ENCODE results near the gene PLCD4. TPM values are rescaled to one million over a fixed set of nuclear protein-coding genes. Genes with fewer than 3 reads are reported as not detected.
A peak's percentile ranks its signal among the peaks of the same experiment; 100 is the strongest.

PLCD4 gene
- total and polyA plus RNA-seq, 4 donors = 0.05 to 0.51 (median 0.12) TPM

- no peak for TF ChIP-seq FOXA2 (IDR thresholded peaks at IDR 0.05)
- no peak for TF ChIP-seq GABPA (IDR thresholded peaks at IDR 0.05 in 1 of 2, conservative IDR thresholded peaks at IDR 0.05 in 1 of 2)
- TF ChIP-seq TAF1 (conservative IDR thresholded peaks at IDR 0.05) = no peak
- no peak for TF ChIP-seq JUND (IDR thresholded peaks at IDR 0.05)
- no peak for TF ChIP-seq FOXA1 (IDR thresholded peaks at IDR 0.05)
- TF ChIP-seq CTCF (IDR thresholded peaks at IDR 0.05; ENCODE audit: low read depth, low read length, missing input control) = no peak
- TF ChIP-seq MAX (IDR thresholded peaks at IDR 0.05) = no peak
- no peak for TF ChIP-seq HNF4G (IDR thresholded peaks at IDR 0.05)
- TF ChIP-seq RAD21 (IDR thresholded peaks at IDR 0.05) = no peak
- TF ChIP-seq YY1 (IDR thresholded peaks at IDR 0.05) = no peak
Observed at GRCh38 chr2:218664653-218665052, 57.0 kb downstream of the PLCD4 start (continued).

GRCh38 chr2:218671097-218671653, 63.5 kb downstream of the PLCD4 start:
- Histone ChIP-seq H3K27ac (ENCODE audit: low read depth in 1 of 2, low read length in 2 of 2) (peak overlapping the region in 1 of 2 donors; percentile 46), H3K36me3 (ENCODE audit: control insufficient read depth in 4 of 4, insufficient read depth in 3 of 4, low read depth in 1 of 4, low read length in 3 of 4) (peaks cover 7 to 21% (median 14%) of the 10 kb centered on the region in 4 donors), H3K27me3 (ENCODE audit: control insufficient read depth in 4 of 4, insufficient read depth in 4 of 4, low read length in 3 of 4) (no peaks in the 10 kb centered on the region), H3K4me3 (ENCODE audit: low read depth in 1 of 3, low read length in 3 of 3) (peak overlapping the region; percentile 79 to 95 (median 92)), H3K9me3 (ENCODE audit: control insufficient read depth in 4 of 4, low read length in 3 of 4) (no peaks in the 10 kb centered on the region), H3K4me1 (ENCODE audit: control insufficient read depth in 4 of 4, insufficient read depth in 4 of 4, low read length in 3 of 4) (peaks cover 5 to 19% (median 16%) of the 10 kb centered on the region in 4 donors), H3K9ac (ENCODE audit: low read depth in 1 of 2, low read length in 2 of 2) (peak overlapping the region in 1 of 2 donors; percentile 43)
- DNase-seq (ENCODE audit: low spot score) = no peak
- 44% methylated on average over 12 of the region's 12 CpGs for WGBS
- TF ChIP-seq FOXA1 (IDR thresholded peaks at IDR 0.05) (no peak), GABPA (IDR thresholded peaks at IDR 0.05 in 1 of 2, conservative IDR thresholded peaks at IDR 0.05 in 1 of 2) (no peak), EGR1 (IDR thresholded peaks at IDR 0.05; ENCODE audit: low read depth in 2 of 2) (no peak)
- TF ChIP-seq, protein P1, sequence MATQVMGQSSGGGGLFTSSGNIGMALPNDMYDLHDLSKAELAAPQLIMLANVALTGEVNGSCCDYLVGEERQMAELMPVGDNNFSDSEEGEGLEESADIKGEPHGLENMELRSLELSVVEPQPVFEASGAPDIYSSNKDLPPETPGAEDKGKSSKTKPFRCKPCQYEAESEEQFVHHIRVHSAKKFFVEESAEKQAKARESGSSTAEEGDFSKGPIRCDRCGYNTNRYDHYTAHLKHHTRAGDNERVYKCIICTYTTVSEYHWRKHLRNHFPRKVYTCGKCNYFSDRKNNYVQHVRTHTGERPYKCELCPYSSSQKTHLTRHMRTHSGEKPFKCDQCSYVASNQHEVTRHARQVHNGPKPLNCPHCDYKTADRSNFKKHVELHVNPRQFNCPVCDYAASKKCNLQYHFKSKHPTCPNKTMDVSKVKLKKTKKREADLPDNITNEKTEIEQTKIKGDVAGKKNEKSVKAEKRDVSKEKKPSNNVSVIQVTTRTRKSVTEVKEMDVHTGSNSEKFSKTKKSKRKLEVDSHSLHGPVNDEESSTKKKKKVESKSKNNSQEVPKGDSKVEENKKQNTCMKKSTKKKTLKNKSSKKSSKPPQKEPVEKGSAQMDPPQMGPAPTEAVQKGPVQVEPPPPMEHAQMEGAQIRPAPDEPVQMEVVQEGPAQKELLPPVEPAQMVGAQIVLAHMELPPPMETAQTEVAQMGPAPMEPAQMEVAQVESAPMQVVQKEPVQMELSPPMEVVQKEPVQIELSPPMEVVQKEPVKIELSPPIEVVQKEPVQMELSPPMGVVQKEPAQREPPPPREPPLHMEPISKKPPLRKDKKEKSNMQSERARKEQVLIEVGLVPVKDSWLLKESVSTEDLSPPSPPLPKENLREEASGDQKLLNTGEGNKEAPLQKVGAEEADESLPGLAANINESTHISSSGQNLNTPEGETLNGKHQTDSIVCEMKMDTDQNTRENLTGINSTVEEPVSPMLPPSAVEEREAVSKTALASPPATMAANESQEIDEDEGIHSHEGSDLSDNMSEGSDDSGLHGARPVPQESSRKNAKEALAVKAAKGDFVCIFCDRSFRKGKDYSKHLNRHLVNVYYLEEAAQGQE (IDR thresholded peaks at IDR 0.05) = no peak

GRCh38 chr2:218671654-218672566, 64.2 kb downstream of the PLCD4 start, which contains the start of the genes RNF25 and STK36:
Gene RNF25 (minus strand): TSS chr2:218672002. CDS start chr2:218671970, 32 bp downstream.
Gene STK36 (plus strand): TSS chr2:218672086. CDS start chr2:218672830, 744 bp downstream.
- H3K36me3 ChIP-seq (ENCODE audit: control insufficient read depth in 4 of 4, insufficient read depth in 3 of 4, low read depth in 1 of 4, low read length in 3 of 4) = peaks cover 7 to 16% (median 11%) of the 10 kb centered on the region in 4 donors
- peak; percentile 76 for DNase-seq (ENCODE audit: low spot score)
- H3K4me1 ChIP-seq (ENCODE audit: control insufficient read depth in 4 of 4, insufficient read depth in 4 of 4, low read length in 3 of 4) = peaks cover 5 to 19% (median 16%) of the 10 kb centered on the region in 4 donors
- H3K9ac ChIP-seq (ENCODE audit: low read depth in 1 of 2, low read length in 2 of 2) = peak within 1 kb of the TSS in 1 of 2 donors; percentile 66
- WGBS = 1% methylated on average over 49 of the region's 49 CpGs
- peak within 1 kb of the TSS; percentile 44 to 46 for H3K27ac ChIP-seq (ENCODE audit: low read depth in 1 of 2, low read length in 2 of 2)
- H3K4me3 ChIP-seq (ENCODE audit: low read depth in 1 of 3, low read length in 3 of 3) = peak within 1 kb of the TSS; percentile 79 to 95 (median 92)
- H3K9me3 ChIP-seq (ENCODE audit: control insufficient read depth in 4 of 4, low read length in 3 of 4) = no peaks in the 10 kb centered on the region
- no peaks in the 10 kb centered on the region for H3K27me3 ChIP-seq (ENCODE audit: control insufficient read depth in 4 of 4, insufficient read depth in 4 of 4, low read length in 3 of 4)
- TF ChIP-seq ZBTB33 (IDR thresholded peaks at IDR 0.05) (no peak), HNF4A (conservative IDR thresholded peaks at IDR 0.05) (no peak), SP1 (IDR thresholded peaks at IDR 0.05) (peak; percentile 16), TAF1 (conservative IDR thresholded peaks at IDR 0.05) (no peak), RXRA (IDR thresholded peaks at IDR 0.05) (peak; percentile 42 to 56), EGR1 (IDR thresholded peaks at IDR 0.05; ENCODE audit: low read depth in 2 of 2) (peak; percentile 44 to 71), FOXA1 (IDR thresholded peaks at IDR 0.05) (no peak), NR2F2 (IDR thresholded peaks at IDR 0.05) (peak; percentile 44)
- TF ChIP-seq, protein P1 (IDR thresholded peaks at IDR 0.05) = no peak

Measured in liver (tissue), 9 donors.